T-helper 2 cell treated with Interferon-gamma antibody and Interleukin-4, amounts not matched to agents 5 μg/mL and 100 μg/mL, for 36 hours (primary cell): ENCODE results near the gene UNC119.

Source experiments
- DNase-seq: peaks from one replicate; pipeline ENCODE4 v3.0.0; 2021; ENCODE audit warnings: low spot score
- H3K27ac Mint-ChIP-seq: one replicate; pipeline ENCODE4 v1.8.0; 2021; ENCODE audit warnings: mild to moderate bottlenecking, mixed read lengths
- H3K27me3 Mint-ChIP-seq: one replicate; pipeline ENCODE4 v1.8.0; 2021; ENCODE audit warnings: low read depth, mixed read lengths
- H3K36me3 Mint-ChIP-seq: one replicate; pipeline ENCODE4 v1.8.0; 2021; ENCODE audit warnings: low read depth, mixed read lengths
- H3K4me1 Mint-ChIP-seq: one replicate; pipeline ENCODE4 v1.8.0; 2021; ENCODE audit warnings: low read depth, mixed read lengths
- H3K4me3 Mint-ChIP-seq: one replicate; pipeline ENCODE4 v1.8.0; 2022; ENCODE audit warnings: mild to moderate bottlenecking, moderate library complexity, mixed read lengths
- H3K9me3 Mint-ChIP-seq: one replicate; pipeline ENCODE4 v1.8.0; 2021; ENCODE audit warnings: mixed read lengths

UNC119 gene

DNA sequence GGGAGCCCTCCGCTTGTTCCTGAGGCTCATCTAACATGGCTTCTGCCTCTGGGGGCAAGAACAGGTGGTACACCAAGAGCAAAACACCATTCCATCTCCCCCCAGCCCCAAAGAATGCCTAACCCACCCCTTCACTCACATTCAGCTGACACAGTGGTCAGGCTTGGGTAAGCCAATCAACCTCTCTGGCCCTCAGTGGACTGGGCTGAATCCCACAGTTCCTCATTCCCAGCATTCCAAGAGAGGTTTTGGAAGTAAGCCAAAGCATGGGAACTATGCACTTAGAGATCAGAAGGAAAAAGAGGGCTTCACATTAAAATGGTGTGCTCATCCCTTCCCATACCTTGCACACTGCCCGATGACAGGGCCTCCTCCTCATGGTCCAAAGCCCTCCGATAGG lies 11.1 kb upstream of the UNC119 start:
- no peak for DNase-seq
- Mint-ChIP-seq H3K27ac (no peak overlapping the region), H3K4me1 (peaks cover 13% of the 10 kb centered on the region), H3K27me3 (no peaks in the 10 kb centered on the region), H3K36me3 (peaks cover 46% of the 10 kb centered on the region), H3K4me3 (no peak overlapping the region), H3K9me3 (no peaks in the 10 kb centered on the region)

DNA sequence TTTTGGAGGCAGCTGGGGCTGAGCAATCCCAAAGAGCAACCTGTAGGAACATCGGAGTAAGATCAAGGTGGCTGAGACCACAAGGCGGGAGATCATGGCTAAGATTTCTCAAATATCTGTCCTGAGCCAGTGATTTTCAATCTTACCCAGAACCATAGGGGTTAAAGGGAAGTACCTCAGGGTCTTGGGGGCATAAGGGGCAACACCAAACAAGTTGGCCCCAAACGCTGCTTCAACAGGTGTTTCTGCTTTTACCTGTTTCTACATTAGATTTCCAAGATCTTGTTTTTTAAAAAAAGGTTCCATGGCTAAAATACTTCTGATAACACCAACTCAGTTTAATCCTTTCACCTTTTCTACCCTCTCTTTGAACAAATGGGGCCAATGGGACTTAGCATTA lies 2.6 kb upstream of the UNC119 start:
- Mint-ChIP-seq H3K4me3 (no peak overlapping the region), H3K4me1 (peaks cover 27% of the 10 kb centered on the region), H3K9me3 (no peaks in the 10 kb centered on the region), H3K27ac (no peak overlapping the region), H3K27me3 (no peaks in the 10 kb centered on the region), H3K36me3 (peaks cover 54% of the 10 kb centered on the region)
- no peak for DNase-seq

DNA sequence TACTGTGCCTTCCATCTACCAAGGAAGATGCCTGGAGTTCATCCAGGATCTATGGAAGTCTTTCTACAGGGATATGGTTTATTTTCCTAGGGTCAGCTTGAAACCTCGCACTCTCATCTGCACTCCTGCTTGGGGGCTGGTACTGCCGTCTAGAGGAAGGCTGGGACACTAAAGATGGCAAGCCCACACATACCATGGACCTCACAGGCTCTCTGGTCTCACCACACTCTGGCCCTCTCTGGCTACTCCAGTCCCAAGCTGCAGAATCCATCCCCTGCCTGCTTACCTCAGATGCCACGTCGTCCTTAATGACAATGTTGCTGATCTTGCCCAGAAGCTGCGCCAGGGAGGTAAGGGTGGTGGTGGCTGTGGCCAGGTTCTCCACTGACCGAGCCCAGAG lies 2.1 kb upstream of the UNC119 start:
- H3K4me1 Mint-ChIP-seq: peaks cover 32% of the 10 kb centered on the region
- no peaks in the 10 kb centered on the region for H3K9me3 Mint-ChIP-seq
- DNase-seq: no peak
- H3K4me3 Mint-ChIP-seq: no peak overlapping the region
- no peak overlapping the region for H3K27ac Mint-ChIP-seq
- H3K36me3 Mint-ChIP-seq: peaks cover 49% of the 10 kb centered on the region
- H3K27me3 Mint-ChIP-seq: no peaks in the 10 kb centered on the region

DNA sequence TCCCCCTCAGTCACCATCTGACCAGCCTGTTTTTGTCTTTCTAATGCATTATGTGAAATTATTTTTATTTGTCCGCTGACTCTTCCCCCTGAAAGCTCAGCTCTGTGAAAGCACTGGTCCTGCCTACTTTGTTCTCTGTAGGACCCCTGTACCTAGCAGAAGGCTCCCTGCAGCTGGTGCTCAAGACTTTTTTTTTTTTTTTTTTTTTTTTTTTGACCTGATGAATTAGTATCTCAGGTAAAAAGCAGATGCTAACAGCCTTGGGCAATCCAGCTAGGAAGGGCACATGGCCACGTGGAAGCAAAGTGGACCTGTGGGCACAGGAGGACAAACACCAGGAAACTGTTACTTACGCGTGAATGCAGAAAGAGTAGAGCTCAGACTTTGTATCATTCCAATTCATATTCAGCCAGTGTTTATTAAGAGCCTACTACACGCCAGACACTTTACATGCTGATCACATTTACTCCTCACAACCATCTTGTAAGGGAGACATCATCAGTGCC lies 629 bp upstream of the UNC119 start:
- Mint-ChIP-seq H3K27ac (peak overlapping the region; percentile 77), H3K4me1 (peaks cover 47% of the 10 kb centered on the region), H3K4me3 (peak overlapping the region; percentile 81), H3K9me3 (no peaks in the 10 kb centered on the region), H3K36me3 (peaks cover 44% of the 10 kb centered on the region), H3K27me3 (no peaks in the 10 kb centered on the region)
- no peak for DNase-seq

DNA sequence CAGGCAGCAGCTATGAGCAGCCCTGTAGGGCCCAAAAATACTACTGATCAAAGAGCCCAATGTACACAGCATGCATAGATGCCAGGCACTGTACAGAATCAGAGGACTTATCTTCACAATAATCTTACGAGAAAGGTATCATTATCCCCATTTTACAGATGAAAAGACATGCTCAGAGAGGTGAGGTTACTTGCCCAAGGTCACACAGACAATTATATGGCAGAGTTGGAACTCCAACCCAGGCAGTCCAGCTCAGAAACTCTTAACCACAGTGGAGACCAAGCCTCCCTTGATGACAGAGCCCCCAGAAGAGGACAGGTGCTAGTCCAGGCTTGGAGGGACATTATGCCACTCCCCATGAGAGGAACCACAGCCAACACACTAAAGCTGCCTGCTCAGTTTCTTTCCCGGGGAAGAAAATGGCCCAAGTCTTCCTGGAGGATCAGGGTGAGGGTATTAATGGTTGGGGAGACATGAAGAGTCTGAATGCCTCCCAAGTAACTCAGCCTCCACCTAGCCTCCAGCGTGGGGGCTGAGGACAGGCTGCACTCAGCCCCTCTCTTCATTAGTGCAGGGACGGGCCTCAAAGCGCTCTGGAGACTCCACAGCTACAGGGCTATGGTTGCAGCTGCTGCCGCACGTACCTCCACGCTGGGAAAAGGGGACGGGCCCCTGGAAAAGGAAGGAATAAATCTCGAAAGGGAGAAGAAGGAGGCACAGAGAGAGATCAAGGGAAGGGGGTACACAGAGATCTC lies 826 bp downstream of the UNC119 start:
- Mint-ChIP-seq H3K4me3 (peak overlapping the region; percentile 95), H3K4me1 (peaks cover 43% of the 10 kb centered on the region), H3K27ac (peak overlapping the region; percentile 65), H3K9me3 (no peaks in the 10 kb centered on the region), H3K27me3 (no peaks in the 10 kb centered on the region), H3K36me3 (peaks cover 33% of the 10 kb centered on the region)
- no peak for DNase-seq

DNA sequence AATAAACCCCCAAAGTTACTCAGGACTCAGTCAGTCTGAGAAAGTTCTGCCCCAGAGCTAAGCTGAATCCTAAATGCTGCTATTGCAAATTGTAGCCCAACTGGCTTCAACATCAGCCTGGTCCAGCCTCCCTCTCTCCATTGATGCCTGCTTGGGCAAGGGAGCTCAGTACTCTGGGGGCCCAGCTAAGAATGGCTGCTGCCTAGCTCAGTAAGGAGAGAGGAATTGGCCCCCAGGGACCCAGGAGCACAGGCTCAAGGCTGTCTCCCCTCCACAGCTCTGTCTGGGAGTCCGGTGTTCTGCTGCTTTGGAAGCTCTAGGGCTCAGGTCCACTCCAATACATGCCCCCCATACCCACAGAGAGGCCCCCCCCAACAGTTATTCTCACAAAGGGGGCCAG lies 1.6 kb downstream of the UNC119 start:
- no peak for DNase-seq
- H3K4me3 Mint-ChIP-seq: peak overlapping the region; percentile 95
- H3K36me3 Mint-ChIP-seq: peaks cover 26% of the 10 kb centered on the region
- H3K27me3 Mint-ChIP-seq: no peaks in the 10 kb centered on the region
- H3K4me1 Mint-ChIP-seq: peaks cover 43% of the 10 kb centered on the region
- H3K27ac Mint-ChIP-seq: peak overlapping the region; percentile 46
- no peaks in the 10 kb centered on the region for H3K9me3 Mint-ChIP-seq

DNA sequence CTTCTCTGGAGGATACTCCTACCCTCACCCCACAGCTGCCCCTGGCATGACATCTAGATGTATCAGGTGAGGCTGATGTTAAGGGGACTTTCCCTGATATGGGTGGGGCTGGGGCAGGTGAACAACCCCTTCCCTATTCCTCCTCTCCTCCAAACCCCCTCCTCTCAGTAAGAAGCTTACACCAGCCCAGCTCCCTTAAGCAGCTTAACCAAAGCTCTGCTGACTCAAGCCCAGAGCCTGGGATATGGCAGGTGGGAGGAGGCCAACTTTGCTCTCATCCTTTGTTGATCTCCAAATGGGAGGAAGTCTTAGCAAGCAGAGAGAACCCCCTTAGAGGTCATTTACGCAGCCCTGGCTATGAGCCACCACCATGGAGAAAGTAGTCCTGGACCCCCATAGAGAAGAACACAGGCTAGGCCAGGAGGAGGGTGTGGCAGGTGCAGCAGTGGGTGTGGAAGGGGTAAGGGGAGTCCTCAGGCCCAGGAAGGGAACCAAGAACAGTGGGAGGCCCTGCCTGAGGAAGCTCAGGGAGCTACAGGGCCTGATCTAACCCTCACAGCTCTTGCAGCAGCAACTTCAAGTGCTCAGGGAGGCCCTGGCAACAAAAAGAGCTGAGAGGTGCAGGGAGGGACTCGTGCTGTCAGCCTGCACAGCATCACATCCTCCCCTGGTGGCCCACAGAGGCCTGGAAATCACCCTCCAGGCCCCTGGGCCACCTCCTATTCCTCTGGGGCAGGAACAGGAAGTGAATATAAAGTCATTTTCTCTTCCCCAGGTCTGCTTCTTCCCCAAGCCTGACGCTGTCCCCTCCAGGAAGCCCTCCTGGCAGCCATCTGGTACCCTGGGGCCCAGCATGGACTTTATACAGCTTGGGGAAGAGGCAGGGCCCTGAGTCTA lies 2.9 kb downstream of the UNC119 start:
- Mint-ChIP-seq H3K27ac (peak overlapping the region; percentile 89), H3K4me1 (peaks cover 43% of the 10 kb centered on the region)
- peak; percentile 67 for DNase-seq

DNA sequence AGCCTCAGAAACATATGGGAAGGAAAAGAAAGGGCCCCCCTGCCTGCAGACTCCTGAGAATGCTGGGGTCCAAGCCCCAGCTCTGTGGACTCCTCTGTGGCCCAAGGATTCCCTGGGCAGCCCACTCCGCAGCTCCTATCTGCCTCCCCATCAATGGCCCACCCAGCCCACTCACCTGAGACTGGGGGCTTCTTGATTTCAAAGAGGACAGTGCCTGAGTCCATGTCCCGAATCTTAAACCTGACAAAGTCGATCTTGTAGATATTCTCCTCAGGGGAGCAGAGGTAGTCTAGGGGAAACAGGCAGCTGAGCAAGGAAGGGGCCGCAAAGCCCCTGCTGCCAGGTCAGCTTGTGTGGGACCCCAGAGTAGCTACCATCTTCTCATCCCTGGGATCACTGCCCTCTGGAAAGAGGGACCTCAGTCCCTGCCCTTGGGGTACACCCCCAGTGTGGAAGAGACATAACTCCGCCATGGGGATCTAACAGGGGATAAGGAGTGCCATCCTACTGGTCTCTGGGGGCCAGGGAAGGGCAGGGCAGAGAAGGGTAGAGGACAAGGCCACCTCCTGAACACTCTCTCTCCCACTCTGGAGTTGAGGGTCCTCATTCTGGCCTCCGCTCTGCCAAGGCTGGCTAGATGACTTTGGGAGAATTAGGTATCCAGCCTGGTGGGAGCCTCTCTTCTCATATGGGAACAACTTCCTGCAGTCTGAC lies 3.9 kb downstream of the UNC119 start:
- no peak for DNase-seq
- Mint-ChIP-seq H3K4me3 (peak overlapping the region; percentile 95), H3K4me1 (peaks cover 43% of the 10 kb centered on the region), H3K36me3 (peaks cover 12% of the 10 kb centered on the region), H3K27me3 (no peaks in the 10 kb centered on the region), H3K27ac (peak overlapping the region; percentile 89), H3K9me3 (no peaks in the 10 kb centered on the region)

More for the DNA sequence above, 2.9 kb downstream of the UNC119 start:
- Mint-ChIP-seq H3K9me3 (no peaks in the 10 kb centered on the region), H3K36me3 (peaks cover 19% of the 10 kb centered on the region), H3K27me3 (no peaks in the 10 kb centered on the region), H3K4me3 (peak overlapping the region; percentile 95)

DNA sequence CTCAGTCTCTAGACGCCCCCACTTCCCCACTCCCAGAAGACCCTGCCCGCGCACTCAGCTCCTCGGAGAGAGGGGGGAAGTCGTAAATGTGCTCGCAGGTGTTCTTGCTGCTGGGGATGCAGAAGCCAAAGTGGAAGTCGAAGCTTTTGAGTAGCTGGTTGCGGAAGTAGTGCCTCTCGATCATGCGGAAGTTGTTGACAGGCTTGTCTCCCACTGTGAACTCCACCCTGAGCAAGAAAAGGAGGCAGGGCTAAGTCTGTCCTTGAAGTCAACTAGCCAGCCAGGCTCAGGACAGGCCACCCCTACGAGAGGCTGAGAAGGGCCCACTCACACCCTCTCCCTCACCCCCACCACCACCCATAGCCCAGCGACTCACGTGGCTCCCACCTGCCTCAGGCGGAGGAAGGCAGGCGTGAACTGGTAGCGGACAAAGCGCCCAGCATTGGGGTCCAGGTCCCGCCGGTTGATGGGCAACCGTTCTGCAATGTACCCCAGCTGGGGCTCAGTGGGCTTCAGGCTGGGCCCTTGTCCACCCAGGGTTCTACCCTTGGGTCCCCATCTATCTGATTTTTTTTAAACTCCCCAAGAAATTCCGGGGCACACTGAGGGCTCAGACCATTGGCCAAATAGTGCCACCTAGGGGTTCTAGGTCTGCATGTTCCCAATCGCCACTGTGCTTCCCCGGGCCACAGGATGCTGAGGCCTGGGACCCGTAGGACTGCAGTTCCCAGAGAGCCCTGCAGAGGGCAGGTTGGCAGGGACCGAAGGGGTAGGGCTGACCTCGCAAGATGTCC lies 4.6 kb downstream of the UNC119 start:
- DNase-seq: peak; percentile 69
- peak overlapping the region; percentile 33 for H3K4me3 Mint-ChIP-seq
- no peaks in the 10 kb centered on the region for H3K27me3 Mint-ChIP-seq
- no peaks in the 10 kb centered on the region for H3K9me3 Mint-ChIP-seq
- peaks cover 40% of the 10 kb centered on the region for H3K4me1 Mint-ChIP-seq
- peak overlapping the region; percentile 80 for H3K27ac Mint-ChIP-seq
- H3K36me3 Mint-ChIP-seq: peaks cover 6% of the 10 kb centered on the region

DNA sequence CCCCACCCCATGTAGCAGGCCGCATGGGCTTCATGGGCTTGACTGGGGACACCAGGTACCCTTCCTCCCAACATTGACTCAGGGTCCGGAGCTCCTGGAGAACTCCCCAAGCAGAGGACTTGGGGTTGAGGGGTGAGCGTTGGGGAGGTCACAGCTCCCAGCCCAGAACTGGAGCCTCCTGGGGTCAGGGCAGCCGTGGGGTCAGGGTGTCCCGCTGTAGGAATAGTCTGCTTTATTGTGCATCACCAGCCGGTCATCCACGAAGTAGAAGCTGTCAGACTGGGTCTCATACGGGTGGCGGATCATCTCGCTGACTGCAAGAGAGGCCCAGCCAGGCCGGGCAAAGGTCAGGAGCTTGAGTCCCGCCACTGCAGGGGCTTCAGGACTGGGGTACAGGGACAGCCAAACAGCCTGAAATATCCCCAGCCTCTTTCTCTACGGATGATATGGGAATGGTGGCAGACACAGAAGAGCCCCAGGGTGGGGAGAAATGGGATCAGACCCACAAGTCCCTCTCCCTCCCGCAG lies 5.3 kb downstream of the UNC119 start:
- H3K4me3 Mint-ChIP-seq: no peak overlapping the region
- no peak for DNase-seq
- peak overlapping the region; percentile 60 for H3K27ac Mint-ChIP-seq
- no peaks in the 10 kb centered on the region for H3K27me3 Mint-ChIP-seq
- H3K36me3 Mint-ChIP-seq: peaks cover 4% of the 10 kb centered on the region
- no peaks in the 10 kb centered on the region for H3K9me3 Mint-ChIP-seq
- peaks cover 38% of the 10 kb centered on the region for H3K4me1 Mint-ChIP-seq

DNA sequence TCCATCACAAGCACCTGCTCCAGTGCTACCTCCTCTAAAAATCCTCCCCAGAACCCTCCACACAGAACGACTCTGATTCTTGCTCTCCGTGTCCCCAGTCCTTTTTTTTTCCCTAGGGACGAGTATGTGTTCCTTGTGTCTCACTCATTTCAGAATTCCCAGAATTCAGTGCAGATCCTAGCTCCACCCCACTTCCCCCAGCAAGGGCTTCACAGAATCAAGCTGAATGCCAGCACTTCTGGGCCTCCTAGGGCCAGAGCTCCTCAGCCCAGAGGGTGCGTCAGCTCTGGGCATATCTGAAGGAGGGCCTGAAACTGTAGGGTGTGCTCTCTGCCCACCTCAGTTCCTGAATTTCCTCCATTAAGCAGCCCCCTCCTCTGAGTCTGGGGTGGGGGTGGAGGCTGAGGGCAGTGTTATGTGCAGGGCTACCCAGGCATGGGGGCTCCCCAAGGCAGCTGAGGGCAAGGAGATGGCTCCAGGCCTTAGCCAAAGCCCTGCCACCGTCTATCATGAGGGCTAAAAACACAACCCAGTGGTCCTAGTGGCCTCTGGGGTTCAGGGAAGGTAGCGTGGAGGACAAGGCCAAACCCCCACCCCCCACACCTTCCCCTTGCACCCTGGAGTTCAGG lies 6.5 kb downstream of the UNC119 start:
- H3K27me3 Mint-ChIP-seq: no peaks in the 10 kb centered on the region
- H3K27ac Mint-ChIP-seq: no peak overlapping the region
- peaks cover 27% of the 10 kb centered on the region for H3K4me1 Mint-ChIP-seq
- H3K9me3 Mint-ChIP-seq: no peaks in the 10 kb centered on the region
- peaks cover 2% of the 10 kb centered on the region for H3K36me3 Mint-ChIP-seq
- no peak overlapping the region for H3K4me3 Mint-ChIP-seq
- DNase-seq: no peak

DNA sequence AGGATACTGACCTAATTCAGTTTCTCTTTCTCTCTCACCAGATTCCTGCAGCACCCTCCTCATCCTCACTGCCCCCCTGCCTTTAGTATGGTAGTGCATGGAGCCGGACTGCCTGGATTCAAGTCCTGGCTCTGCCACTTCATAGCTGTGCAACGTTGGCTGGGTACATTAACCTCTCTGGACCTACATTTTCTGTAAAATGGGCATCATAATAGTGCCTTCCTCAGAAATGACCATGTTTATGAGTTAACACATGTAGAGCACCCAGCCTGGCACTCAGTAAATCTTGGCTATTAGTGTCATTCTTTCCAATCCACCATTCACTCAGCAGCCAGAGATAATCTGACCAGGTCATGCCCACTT lies 7.3 kb downstream of the UNC119 start:
- no peak overlapping the region for H3K4me3 Mint-ChIP-seq
- H3K4me1 Mint-ChIP-seq: peaks cover 21% of the 10 kb centered on the region
- H3K9me3 Mint-ChIP-seq: no peaks in the 10 kb centered on the region
- peaks cover 2% of the 10 kb centered on the region for H3K36me3 Mint-ChIP-seq
- H3K27ac Mint-ChIP-seq: no peak overlapping the region
- no peak for DNase-seq
- no peaks in the 10 kb centered on the region for H3K27me3 Mint-ChIP-seq
